Measurements from ENCODE around the gene TNFRSF8. TPM values are rescaled to one million over a fixed set of nuclear protein-coding genes. Genes with fewer than 3 reads are reported as not detected.

Gene TNFRSF8
- total and polyA plus RNA-seq, 2 of the 4 experiments (the other 2 are of a cell fraction), result under 0.01 to 0.31 TPM

DNA sequence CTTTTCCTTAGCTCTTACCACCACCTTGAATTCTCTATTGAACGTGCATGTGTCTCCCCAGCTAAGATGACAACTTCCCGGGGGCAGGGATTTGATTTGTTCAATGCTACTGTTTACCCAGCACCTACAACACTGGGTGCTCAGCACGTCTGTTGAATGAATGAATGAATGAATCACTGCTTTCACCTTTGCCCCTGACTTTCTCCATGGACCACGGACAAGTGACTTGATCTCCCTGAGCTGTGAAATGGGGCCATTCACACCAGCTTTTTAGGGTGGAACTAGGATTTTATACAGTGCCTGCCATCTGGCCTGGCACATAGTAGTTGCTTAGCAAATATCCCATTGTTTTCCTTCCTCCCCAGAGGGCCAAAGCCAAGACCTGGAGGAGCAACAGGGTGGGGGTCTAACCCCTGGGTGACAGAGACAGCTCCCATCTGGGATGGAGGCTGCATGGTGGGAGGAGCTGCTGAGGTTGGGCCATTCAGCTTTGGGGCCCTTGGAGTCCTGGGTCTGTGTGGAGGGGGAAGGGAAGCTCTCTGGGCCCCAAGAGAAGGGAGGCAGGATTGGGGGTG is 119.4 kb downstream of the TNFRSF8 start:
- H3K4me3 ChIP-seq (ENCODE audit: insufficient read depth, low read depth, low read length), result no peak overlapping the region
- H2AFZ ChIP-seq (replicated peaks; ENCODE audit: low read length, poor library complexity), result no peak overlapping the region
- POLR2A ChIA-PET (ENCODE audit: unreplicated experiment), result no interaction called here
- intact Hi-C loops (cut with micrococcal nuclease) (no loop called here), dilution Hi-C loops (cut with HindIII; ENCODE audit: low sequenced_read_pairs, unreplicated experiment) (no loop called here), in situ Hi-C loops (cut with MboI; ENCODE audit: low sequenced_read_pairs) (no loop called here)
- H3K9me1 ChIP-seq (ENCODE audit: insufficient read depth, low read length), result peaks cover 11% of the 10 kb centered on the region
- peak overlapping the region; percentile 85 for H2AK5ac ChIP-seq (ENCODE audit: low read depth, low read length)
- H2BK5ac ChIP-seq (ENCODE audit: low read depth, low read length, poor library complexity, severe bottlenecking), result no peak overlapping the region
- peaks cover 0 to 11% of the 10 kb centered on the region in 2 experiments; a peak in 3 of 4 replicates for H3K79me1 ChIP-seq (ENCODE audit: low read depth in 1 of 2, low read length in 2 of 2)
- 0 out of 2 replicates have a peak overlapping the region, but pooled peaks have one; percentile 29 for H3K14ac ChIP-seq (replicated peaks; ENCODE audit: low read depth, low read length)
- no peak overlapping the region for H3K4me2 ChIP-seq (ENCODE audit: low read depth, low read length)
- peak overlapping the region; percentile 30; the same call in 1 of the 2 replicates for H3K4ac ChIP-seq (ENCODE audit: low read depth, low read length)
- H2BK15ac ChIP-seq (ENCODE audit: low read depth, low read length), result peak overlapping the region; percentile 22; the same call in 2 of the 3 replicates
- H2BK120ac ChIP-seq (ENCODE audit: low read depth, low read length), result peak overlapping the region; percentile 57
- no peaks in the 10 kb centered on the region for H3K9me3 ChIP-seq (ENCODE audit: control insufficient read depth, insufficient read depth, low read length)
- H2BK20ac ChIP-seq (ENCODE audit: low read depth, low read length), result peak overlapping the region; percentile 29; the same call in 1 of the 2 replicates
- H4K5ac ChIP-seq (ENCODE audit: low read depth, low read length), result peak overlapping the region; percentile 11; the same call in 1 of the 2 replicates
- no peak overlapping the region for H3K27ac ChIP-seq (ENCODE audit: insufficient read depth, low read length)
- CTCF ChIA-PET, result no interaction called here
- no peak overlapping the region for H3K9ac ChIP-seq (ENCODE audit: low read depth, low read length)
- H3K18ac ChIP-seq (ENCODE audit: low read depth, low read length), result no peak overlapping the region; the same call in 1 of the 2 replicates
- no peaks in the 10 kb centered on the region for H3K36me3 ChIP-seq (ENCODE audit: control insufficient read depth, insufficient read depth, low read length)
- H3K27me3 ChIP-seq (ENCODE audit: control insufficient read depth, insufficient read depth, low read length), result no peaks in the 10 kb centered on the region
- H4K8ac ChIP-seq (ENCODE audit: low read depth in 2 of 2, low read length in 2 of 2), result peak overlapping the region; percentile 18 to 37; a peak in 1 of 4 replicates
- no peak overlapping the region for H3K56ac ChIP-seq (ENCODE audit: extremely low read depth, insufficient read depth, low read length)
- no peak overlapping the region for H2AK9ac ChIP-seq (replicated peaks; ENCODE audit: low read depth, low read length, poor library complexity)
- no peak overlapping the region for H3K23ac ChIP-seq (ENCODE audit: low read depth, low read length)
- no peak for DNase-seq
- H3K4me1 ChIP-seq (ENCODE audit: control insufficient read depth, insufficient read depth, low read length), result peaks cover 48% of the 10 kb centered on the region
- WGBS, 2 experiments (ENCODE audit: extremely low coverage in 2 of 2, insufficient read length in 1 of 2), result no CpG with 5 or more reads among the region's 4 CpGs
- BruUV-seq (replicated peaks), result no TSS peak
- TF ChIP-seq NFE2L2 (IDR thresholded peaks at IDR 0.05; ENCODE audit: low read depth, low read length), result no peak
- TF ChIP-seq, protein P1, sequence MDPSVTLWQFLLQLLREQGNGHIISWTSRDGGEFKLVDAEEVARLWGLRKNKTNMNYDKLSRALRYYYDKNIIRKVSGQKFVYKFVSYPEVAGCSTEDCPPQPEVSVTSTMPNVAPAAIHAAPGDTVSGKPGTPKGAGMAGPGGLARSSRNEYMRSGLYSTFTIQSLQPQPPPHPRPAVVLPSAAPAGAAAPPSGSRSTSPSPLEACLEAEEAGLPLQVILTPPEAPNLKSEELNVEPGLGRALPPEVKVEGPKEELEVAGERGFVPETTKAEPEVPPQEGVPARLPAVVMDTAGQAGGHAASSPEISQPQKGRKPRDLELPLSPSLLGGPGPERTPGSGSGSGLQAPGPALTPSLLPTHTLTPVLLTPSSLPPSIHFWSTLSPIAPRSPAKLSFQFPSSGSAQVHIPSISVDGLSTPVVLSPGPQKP (IDR thresholded peaks at IDR 0.05; ENCODE audit: borderline replicate concordance, low read depth, low read length), result no peak
- TF ChIP-seq, protein P2, sequence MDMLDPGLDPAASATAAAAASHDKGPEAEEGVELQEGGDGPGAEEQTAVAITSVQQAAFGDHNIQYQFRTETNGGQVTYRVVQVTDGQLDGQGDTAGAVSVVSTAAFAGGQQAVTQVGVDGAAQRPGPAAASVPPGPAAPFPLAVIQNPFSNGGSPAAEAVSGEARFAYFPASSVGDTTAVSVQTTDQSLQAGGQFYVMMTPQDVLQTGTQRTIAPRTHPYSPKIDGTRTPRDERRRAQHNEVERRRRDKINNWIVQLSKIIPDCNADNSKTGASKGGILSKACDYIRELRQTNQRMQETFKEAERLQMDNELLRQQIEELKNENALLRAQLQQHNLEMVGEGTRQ (IDR thresholded peaks at IDR 0.05; ENCODE audit: low read depth, low read length), result no peak
- H4K20me1 ChIP-seq (ENCODE audit: insufficient read depth, low read length), result no peaks in the 10 kb centered on the region
- H4K91ac ChIP-seq (ENCODE audit: insufficient read depth, low read depth, low read length), result peak overlapping the region; percentile 38
- no peak for ATAC-seq (ENCODE audit: low read depth)

Measured in IMR-90 (cell line).